Tibial artery (tissue), 4 donors: Measurements from ENCODE around the gene NR2C2AP.
A peak's percentile ranks its signal among the peaks of the same experiment; 100 is the strongest.

Experiments used
- DNase-seq, 2 donors: peaks; one replicate each; pipeline ENCODE4 v3.0.0-alpha.2; 2019
- H3K27ac ChIP-seq, 2 donors: fragments of 200-600 bp; sonication (generic) in 1 of 2; 1 replicate in 1 of 2; 2 replicates in 1 of 2; pipeline ENCODE4 v1.5.1; 2018 to 2019; ENCODE audit warnings: mild to moderate bottlenecking in 1 of 2
- H3K27me3 ChIP-seq, 2 donors: fragments of 200-600 bp; sonication (generic) in 1 of 2; one replicate each; pipeline versions ENCODE4 v1.5.1 to v1.6.0; 2016 to 2019
- H3K36me3 ChIP-seq, 3 donors: fragments of 200-600 bp; sonication (generic) in 2 of 3; one replicate each; pipeline ENCODE4 v1.5.1; 2016 to 2019; ENCODE audit warnings: mild to moderate bottlenecking in 2 of 3
- H3K4me1 ChIP-seq, 4 donors: fragments of 200-600 bp; sonication (generic) in 2 of 4; 1 replicate in 3 of 4; 2 replicates in 1 of 4; pipeline ENCODE4 v1.5.1; 2016 to 2019
- H3K4me3 ChIP-seq, 2 donors: fragments of 200-600 bp; sonication (generic) in 1 of 2; 1 replicate in 1 of 2; 2 replicates in 1 of 2; pipeline ENCODE4 v1.5.1; 2018 to 2019; ENCODE audit warnings: mild to moderate bottlenecking in 2 of 2
- H3K9me3 ChIP-seq, 3 donors: fragments of 200-600 bp; sonication (generic) in 1 of 3; one replicate each; pipeline ENCODE4 v1.5.1; 2016 to 2019
- CTCF ChIP-seq, 2 experiments: fragments of 200-600 bp in 1 of 2; fragments of 450-650 bp in 1 of 2; IDR thresholded peaks; one replicate each; pipeline ENCODE4 v1.5.1; 2017 to 2019; ENCODE audit warnings: antibody characterized with exemption in 2 of 2, mild to moderate bottlenecking in 1 of 2, moderate library complexity in 1 of 2
- intact Hi-C: fragments of 100-400 bp; cut with DNase I; formaldehyde crosslinking; loops from one replicate; pipeline ENCODE4 v1.15.0; 2023; ENCODE audit warnings: low total_unique reads

NR2C2AP gene

GRCh38 chr19:19203012-19203856, at the start of gene NR2C2AP:
Gene NR2C2AP (minus strand): TSS chr19:19203414. CDS start chr19:19203060, 354 bp downstream.
- peak within 1 kb of the TSS; percentile 60 to 73 for H3K4me3 ChIP-seq
- H3K36me3 ChIP-seq, result peaks cover 0 to 34% (median 17%) of the 10 kb centered on the region in 3 donors
- TF ChIP-seq CTCF (IDR thresholded peaks at IDR 0.05), result peak in 1 of 2 experiments; percentile 19
- peak; percentile 88 to 95 for DNase-seq
- H3K27me3 ChIP-seq, result peaks cover 0 to 22% of the 10 kb centered on the region in 2 donors
- peak within 1 kb of the TSS; percentile 69 to 84 for H3K27ac ChIP-seq
- H3K9me3 ChIP-seq, result no peaks in the 10 kb centered on the region
- intact Hi-C loops, result loop anchor here (10.0 kb wide), 1 partner anchor 112 kb away; no protein-coding TSS in a partner anchor
- peaks cover 0 to 15% (median 13%) of the 10 kb centered on the region in 4 donors for H3K4me1 ChIP-seq

GRCh38 chr19:19250196-19250801, 47.1 kb upstream of the NR2C2AP start:
- no peaks in the 10 kb centered on the region for H3K4me1 ChIP-seq
- no peaks in the 10 kb centered on the region for H3K9me3 ChIP-seq
- H3K36me3 ChIP-seq, result no peaks in the 10 kb centered on the region
- intact Hi-C loops, result no loop called here
- no peak overlapping the region for H3K4me3 ChIP-seq
- no peak for DNase-seq
- TF ChIP-seq CTCF (IDR thresholded peaks at IDR 0.05), result no peak
- no peak overlapping the region for H3K27ac ChIP-seq
- H3K27me3 ChIP-seq, result peaks cover 0 to 42% of the 10 kb centered on the region in 2 donors

- DNase-seq, result no peak
- Histone ChIP-seq H3K27ac (no peak overlapping the region), H3K9me3 (peaks cover 0 to 12% (median under 1%) of the 10 kb centered on the region in 3 donors), H3K27me3 (peaks cover 0 to 54% of the 10 kb centered on the region in 2 donors), H3K4me1 (no peaks in the 10 kb centered on the region), H3K36me3 (no peaks in the 10 kb centered on the region), H3K4me3 (no peak overlapping the region)
- TF ChIP-seq CTCF (IDR thresholded peaks at IDR 0.05), result no peak
- intact Hi-C loops, result no loop called here
These were observed 37.3 kb upstream of the NR2C2AP start for GRCh38 chr19:19240476-19240875.

GRCh38 chr19:19239675-19240074, 36.5 kb upstream of the NR2C2AP start:
- TF ChIP-seq CTCF (IDR thresholded peaks at IDR 0.05), result no peak
- peaks cover 6 to 20% (median 8%) of the 10 kb centered on the region in 3 donors for H3K9me3 ChIP-seq
- no peak for DNase-seq
- peaks cover 0 to 50% of the 10 kb centered on the region in 2 donors for H3K27me3 ChIP-seq
- no peak overlapping the region for H3K27ac ChIP-seq
- H3K36me3 ChIP-seq, result no peaks in the 10 kb centered on the region
- H3K4me3 ChIP-seq, result no peak overlapping the region
- intact Hi-C loops, result no loop called here
- H3K4me1 ChIP-seq, result no peaks in the 10 kb centered on the region

GRCh38 chr19:19238126-19238894, 35.1 kb upstream of the NR2C2AP start:
- DNase-seq, result no peak
- Histone ChIP-seq H3K27ac (no peak overlapping the region), H3K36me3 (no peaks in the 10 kb centered on the region), H3K4me1 (no peaks in the 10 kb centered on the region), H3K27me3 (peaks cover 0 to 47% of the 10 kb centered on the region in 2 donors), H3K4me3 (no peak overlapping the region), H3K9me3 (peaks cover 8 to 34% (median 22%) of the 10 kb centered on the region in 3 donors)
- no peak for TF ChIP-seq CTCF (IDR thresholded peaks at IDR 0.05)
- intact Hi-C loops, result no loop called here
